Activated naive CD4-positive, alpha-beta T cell treated with anti-CD3 and anti-CD28 coated beads, Interleukin-2, amount 50 U/mL, for 72 hours (primary cell): ENCODE data around the gene TPSG1. TPM values are rescaled to one million over a fixed set of nuclear protein-coding genes. Genes with fewer than 3 reads are reported as not detected.

Source experiments
- ATAC-seq, 2 donors: fragments of 150-1000 bp; cut with Tn5 transposase; 2 replicates each; pipeline ENCODE4 v1.10.0; 2021; ENCODE audit warnings: mild to moderate bottlenecking in 2 of 2, moderate library complexity in 2 of 2
- DNase-seq, 2 donors: peaks; one replicate each; pipeline ENCODE4 v3.0.0; 2021 to 2022; ENCODE audit warnings: low spot score in 2 of 2
- H3K27ac Mint-ChIP-seq, 2 donors: one replicate each; pipeline ENCODE4 v1.8.0; 2022; ENCODE audit warnings: mild to moderate bottlenecking in 2 of 2, mixed read lengths in 2 of 2
- H3K36me3 Mint-ChIP-seq, 2 donors: one replicate each; pipeline ENCODE4 v1.8.0; 2022; ENCODE audit warnings: mixed read lengths in 2 of 2
- H3K9me3 Mint-ChIP-seq, 2 donors: one replicate each; pipeline ENCODE4 v1.8.0; 2022; ENCODE audit warnings: mixed read lengths in 2 of 2
- total RNA-seq, 2 donors: library from RNA; stranded (reverse); gene quantifications; one replicate each; pipeline ENCODE4 v1.2.3, GENCODE V29; 2022

TPSG1 gene
- total RNA-seq, 2 donors from 2014 or later, result not detected

DNA sequence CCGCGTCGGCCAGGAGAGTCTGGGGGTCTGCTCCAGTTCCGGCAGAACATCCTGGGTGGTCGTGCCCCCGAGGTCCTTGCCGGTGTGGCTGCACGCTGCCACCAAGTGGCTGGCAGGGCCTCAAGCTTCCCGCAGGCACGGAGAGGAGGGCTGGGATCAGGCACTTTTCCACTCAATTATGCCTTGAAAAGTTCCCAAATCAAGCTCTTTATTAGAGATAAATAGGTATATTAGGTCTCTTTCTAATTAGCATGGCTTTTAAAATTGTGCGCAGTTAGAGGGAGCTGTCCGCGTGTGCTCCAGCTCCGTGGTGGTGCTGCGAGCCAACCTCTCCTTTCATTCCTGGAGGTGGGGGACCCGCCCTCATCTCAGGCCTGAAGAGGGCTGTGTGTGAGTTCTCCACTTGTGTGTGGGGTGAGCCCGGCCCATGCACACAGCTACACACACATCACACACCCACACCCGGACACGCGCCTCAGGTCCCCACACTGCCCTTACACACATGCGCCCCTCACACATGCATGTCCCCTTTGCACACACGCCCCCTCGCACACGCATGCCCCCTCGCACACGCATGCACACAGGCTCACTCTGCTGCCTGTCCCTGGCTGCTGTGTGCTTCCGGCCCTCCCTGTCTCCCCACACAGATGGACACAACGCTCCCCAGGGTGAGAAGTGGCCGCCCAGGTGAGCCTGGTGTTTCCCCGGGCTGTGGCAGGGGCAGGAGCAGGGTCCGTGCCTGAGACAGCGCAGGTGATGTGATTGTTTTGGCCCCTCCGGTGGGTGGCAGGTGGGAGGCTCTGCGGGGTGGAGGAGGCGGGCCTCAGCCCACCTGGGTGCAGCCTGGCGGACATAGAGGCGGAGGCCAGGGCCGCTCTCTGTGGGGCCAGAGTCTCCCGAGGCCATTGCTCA, 43.4 kb downstream of the TPSG1 start:
- Mint-ChIP-seq H3K27ac (no peak overlapping the region), H3K9me3 (no peaks in the 10 kb centered on the region), H3K36me3 (no peaks in the 10 kb centered on the region)
- no peak for ATAC-seq
- DNase-seq, result no peak

GRCh38 chr16:1180549-1181403, 44.3 kb downstream of the TPSG1 start:
- Mint-ChIP-seq H3K9me3 (no peaks in the 10 kb centered on the region), H3K36me3 (no peaks in the 10 kb centered on the region), H3K27ac (no peak overlapping the region)
- no peak for ATAC-seq
- no peak for DNase-seq

- H3K27ac Mint-ChIP-seq, result no peak overlapping the region
- DNase-seq (no peak), ATAC-seq (no peak)
- no peaks in the 10 kb centered on the region for H3K36me3 Mint-ChIP-seq
- no peaks in the 10 kb centered on the region for H3K9me3 Mint-ChIP-seq
Measured at GRCh38 chr16:1178295-1178910, 46.7 kb downstream of the TPSG1 start.

DNA sequence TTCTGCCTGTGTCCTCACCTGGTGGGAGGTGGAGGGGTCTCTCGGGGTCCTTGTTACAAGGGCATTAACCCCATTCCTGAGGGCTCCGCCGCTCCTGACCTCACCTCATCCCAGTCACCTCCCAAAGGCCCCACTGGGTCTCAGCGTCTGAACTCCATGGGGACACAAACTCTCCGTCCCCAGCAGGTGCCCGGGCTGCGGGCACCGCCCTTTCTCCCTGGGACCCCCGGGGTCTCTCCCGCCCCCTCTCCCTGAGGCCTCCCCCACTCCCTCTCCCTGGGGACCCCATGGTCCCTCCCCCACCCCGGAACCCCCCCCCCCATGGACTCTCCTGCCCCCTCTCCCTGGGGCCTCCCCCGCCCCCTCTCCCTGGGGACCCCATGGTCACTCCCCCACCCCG, 47.3 kb downstream of the TPSG1 start:
- Mint-ChIP-seq H3K9me3 (no peaks in the 10 kb centered on the region), H3K36me3 (no peaks in the 10 kb centered on the region), H3K27ac (no peak overlapping the region)
- DNase-seq (no peak), ATAC-seq (no peak)

DNA sequence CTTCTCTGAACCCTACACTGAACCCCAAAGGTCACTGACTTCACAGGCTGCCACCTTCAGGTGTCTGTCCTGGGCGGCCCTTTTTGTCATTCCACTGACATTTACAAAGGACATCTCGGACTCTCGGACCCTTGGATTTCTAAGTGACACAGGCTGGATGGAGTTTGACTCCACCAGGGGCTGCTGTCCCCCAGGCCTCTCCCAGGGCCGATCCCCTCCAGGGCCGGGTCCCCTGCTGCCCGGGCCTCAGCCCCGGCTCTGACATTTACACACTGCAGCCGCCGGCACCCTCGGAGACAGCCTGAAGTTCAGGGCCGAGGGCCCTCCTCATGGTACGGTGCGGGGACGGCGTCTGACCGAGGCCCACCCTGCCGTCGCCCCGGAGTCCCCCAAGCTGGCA, 48.0 kb downstream of the TPSG1 start:
- no peak overlapping the region for H3K27ac Mint-ChIP-seq
- no peaks in the 10 kb centered on the region for H3K9me3 Mint-ChIP-seq
- no peak for DNase-seq
- H3K36me3 Mint-ChIP-seq, result no peaks in the 10 kb centered on the region
- ATAC-seq, result no peak

DNA sequence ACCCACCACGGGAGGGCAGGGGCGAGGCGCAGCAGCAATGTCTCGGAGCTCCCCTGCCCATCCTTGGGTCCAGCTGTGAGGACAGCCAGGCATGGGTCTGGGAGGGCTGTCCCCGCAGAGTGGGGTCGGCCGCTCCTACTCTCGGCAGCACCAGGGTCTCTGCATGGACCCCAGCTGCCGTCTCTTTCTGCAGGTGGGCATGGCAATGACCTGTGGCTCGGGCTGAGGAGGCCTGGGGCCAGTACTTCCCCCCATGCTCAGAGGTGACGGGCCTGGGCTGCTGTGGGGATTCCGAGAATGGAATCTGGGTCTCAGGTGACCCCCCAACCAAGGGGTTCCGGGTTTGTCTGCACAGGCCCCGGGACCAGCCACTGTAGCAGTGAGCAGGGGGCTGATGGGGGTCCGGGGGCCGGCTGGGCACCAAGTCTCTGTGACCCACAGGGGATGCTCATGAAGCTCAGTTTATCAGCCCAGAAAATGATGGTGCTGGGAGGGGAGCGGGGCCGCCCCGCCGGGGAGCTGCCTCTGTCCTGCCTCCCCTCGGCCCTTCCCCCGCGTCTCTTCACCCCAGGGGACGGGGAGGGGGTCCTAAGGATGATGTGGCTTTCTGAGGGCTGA, 48.7 kb downstream of the TPSG1 start:
- Mint-ChIP-seq H3K36me3 (no peaks in the 10 kb centered on the region), H3K9me3 (no peaks in the 10 kb centered on the region), H3K27ac (no peak overlapping the region)
- DNase-seq (no peak), ATAC-seq (no peak)

DNA sequence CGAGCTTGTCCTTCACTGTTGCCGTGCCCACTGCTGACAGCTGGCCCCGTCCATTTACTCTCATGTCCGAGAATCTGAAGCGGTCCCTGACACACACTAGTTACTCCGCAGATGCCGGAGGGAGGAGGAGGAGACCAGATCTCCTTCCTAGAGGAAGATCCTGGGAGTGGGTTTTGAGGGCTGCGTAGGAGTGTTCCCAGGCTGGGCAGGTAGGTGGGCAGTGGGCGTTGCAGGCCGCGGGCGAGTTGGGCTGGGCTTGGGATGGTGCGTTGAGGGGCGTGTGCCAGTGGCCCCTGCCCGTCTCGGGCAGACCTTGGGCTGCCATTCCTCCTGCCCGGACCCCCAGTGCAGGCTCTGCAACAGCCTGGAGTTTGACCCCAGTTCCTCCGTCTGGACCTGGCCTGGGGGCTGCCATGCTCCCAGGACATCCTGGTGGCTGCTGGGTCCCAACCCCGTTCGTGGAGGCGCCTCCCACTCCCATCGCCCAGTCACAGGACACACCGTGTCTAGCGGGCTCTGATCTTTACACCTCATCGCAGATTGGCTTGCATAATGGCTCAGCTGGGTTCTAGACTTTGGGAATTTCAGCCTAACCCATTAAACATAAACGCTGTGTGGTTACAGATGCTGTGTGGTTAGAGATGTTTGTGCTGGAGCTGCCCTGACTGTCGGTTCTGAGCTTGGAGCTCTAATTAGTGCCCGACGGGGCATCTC, 49.3 kb downstream of the TPSG1 start:
- H3K36me3 Mint-ChIP-seq, result no peaks in the 10 kb centered on the region
- no peak overlapping the region for H3K27ac Mint-ChIP-seq
- ATAC-seq (no peak), DNase-seq (no peak)
- no peaks in the 10 kb centered on the region for H3K9me3 Mint-ChIP-seq

DNA sequence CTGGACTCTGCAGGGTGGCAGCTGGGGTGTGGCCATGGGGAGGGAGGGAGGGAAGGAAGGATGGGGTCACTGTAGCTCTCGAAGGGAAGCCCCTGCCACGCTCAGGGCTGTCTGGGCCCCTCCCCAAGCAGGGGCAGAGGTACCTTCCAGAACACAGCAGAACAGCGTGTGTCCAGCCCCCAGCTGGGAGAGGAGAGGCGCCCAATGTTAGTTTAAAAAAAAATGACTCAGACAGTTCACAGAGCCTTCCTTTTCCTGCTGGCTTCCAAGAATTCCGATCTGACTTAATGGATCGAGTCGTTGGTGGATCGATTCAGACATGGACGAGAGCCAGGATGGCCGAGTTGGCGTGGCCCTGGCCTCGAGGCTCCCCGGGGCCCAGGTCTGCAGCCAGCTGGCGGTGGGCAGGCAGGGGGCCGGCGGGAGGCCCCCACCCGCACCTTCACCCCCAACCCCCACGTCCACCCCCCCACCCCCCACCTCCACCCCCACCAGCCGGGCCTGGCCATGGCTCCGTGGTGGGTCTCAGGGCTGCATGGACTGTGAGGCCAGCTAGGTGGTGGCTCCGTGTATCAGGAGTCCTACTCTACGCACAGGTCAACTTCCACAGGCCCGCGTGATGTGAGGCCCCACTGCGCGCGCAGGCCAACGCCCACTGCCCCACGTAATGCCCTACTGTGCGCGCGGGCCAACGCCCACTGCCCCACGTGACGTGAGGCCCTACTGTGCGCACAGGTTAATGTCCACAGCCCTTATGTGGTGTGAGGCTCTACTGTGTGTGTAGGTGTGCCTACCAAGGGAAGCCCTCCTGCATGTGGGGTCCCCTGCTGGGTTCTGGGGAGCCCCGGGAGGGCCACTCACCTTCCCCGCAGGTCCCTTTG, 50.4 kb downstream of the TPSG1 start:
- H3K9me3 Mint-ChIP-seq, result no peaks in the 10 kb centered on the region
- no peak for ATAC-seq
- no peak overlapping the region for H3K27ac Mint-ChIP-seq

DNA sequence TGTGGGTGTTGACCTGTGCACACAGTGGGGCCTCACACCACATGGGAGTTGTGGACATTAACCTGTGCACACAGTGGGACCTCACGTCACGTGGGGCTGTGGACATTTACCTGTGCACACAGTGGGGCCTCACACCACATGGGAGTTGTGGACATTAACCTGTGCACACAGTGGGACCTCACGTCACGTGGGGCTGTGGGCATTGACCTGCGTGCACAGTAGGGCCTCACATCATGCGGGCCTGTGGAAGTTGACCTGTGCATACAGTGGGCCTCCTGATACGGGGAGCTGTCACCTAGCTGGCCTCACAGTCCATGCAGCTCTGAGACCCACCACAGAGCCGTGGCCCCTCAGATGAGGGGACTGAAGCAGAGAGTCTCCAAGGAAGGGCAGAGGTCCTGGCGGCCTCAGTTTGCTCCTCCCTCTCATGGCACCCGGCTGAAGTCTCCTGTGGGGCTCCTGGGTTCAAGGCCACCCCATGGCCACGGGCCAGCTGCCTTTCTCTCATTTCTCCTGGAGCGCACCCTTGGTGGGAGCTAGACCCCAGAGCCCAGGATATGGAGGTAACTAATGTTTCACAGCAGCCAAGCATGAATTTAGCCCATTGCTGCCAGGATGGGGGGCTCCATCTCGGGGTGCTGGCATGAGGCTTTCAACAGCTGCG, 51.1 kb downstream of the TPSG1 start:
- H3K9me3 Mint-ChIP-seq, result no peaks in the 10 kb centered on the region
- no peaks in the 10 kb centered on the region for H3K36me3 Mint-ChIP-seq
- ATAC-seq, result no peak
- no peak for DNase-seq
- no peak overlapping the region for H3K27ac Mint-ChIP-seq

More for the DNA sequence above, 50.4 kb downstream of the TPSG1 start:
- no peaks in the 10 kb centered on the region for H3K36me3 Mint-ChIP-seq
- no peak for DNase-seq

GRCh38 chr16:1172651-1173050, 52.4 kb downstream of the TPSG1 start:
- ATAC-seq, result no peak
- Mint-ChIP-seq H3K27ac (no peak overlapping the region), H3K9me3 (no peaks in the 10 kb centered on the region), H3K36me3 (no peaks in the 10 kb centered on the region)
- DNase-seq, result no peak

GRCh38 chr16:1171854-1172428, 53.1 kb downstream of the TPSG1 start:
- Mint-ChIP-seq H3K27ac (no peak overlapping the region), H3K36me3 (no peaks in the 10 kb centered on the region), H3K9me3 (no peaks in the 10 kb centered on the region)
- ATAC-seq, result no peak
- no peak for DNase-seq
